ENCODE results near the gene TXNDC2.

TXNDC2 gene

GRCh38 chr18:9934274-9934673, 48.5 kb downstream of the TXNDC2 start:
- no peak overlapping the region for H2AFZ ChIP-seq (ENCODE audit: low read length)
- no peaks in the 10 kb centered on the region for H3F3A ChIP-seq (ENCODE audit: insufficient read depth, low read length)
- no peaks in the 10 kb centered on the region for H3K27me3 ChIP-seq (replicated peaks; ENCODE audit: insufficient read depth, low read length)
- peaks cover 85% of the 10 kb centered on the region for H3K79me2 ChIP-seq (ENCODE audit: low read length)
- no peak overlapping the region for H3K27ac ChIP-seq (ENCODE audit: low read length)
- H3K9ac ChIP-seq (ENCODE audit: low read length), result no peak overlapping the region
- TF ChIP-seq CTCF (IDR thresholded peaks at IDR 0.05; ENCODE audit: low read length) (no peak), EZH2 (optimal IDR thresholded peaks at IDR 0.05; ENCODE audit: low read depth, low read length) (no peak), EZH2phosphoT487 (IDR thresholded peaks at IDR 0.05; ENCODE audit: low read length) (no peak)
- H3K4me3 ChIP-seq (ENCODE audit: low read length), result no peak overlapping the region
- H3K36me3 ChIP-seq (replicated peaks; ENCODE audit: insufficient read depth, low read length), result peaks cover 3% of the 10 kb centered on the region; the same call in 1 of the 2 replicates
- H3K9me3 ChIP-seq (replicated peaks; ENCODE audit: insufficient read depth, low read length), result no peaks in the 10 kb centered on the region
- no peaks in the 10 kb centered on the region for H3K4me1 ChIP-seq (ENCODE audit: low read length)
- DNase-seq, result no peak
- peaks cover 26% of the 10 kb centered on the region for H4K20me1 ChIP-seq (ENCODE audit: insufficient read depth, low read length)
- H3K9me2 ChIP-seq (replicated peaks; ENCODE audit: insufficient read depth, low read length), result no peaks in the 10 kb centered on the region
- no peak overlapping the region for H3K4me2 ChIP-seq (ENCODE audit: low read depth, low read length)
